Activated naive CD4-positive, alpha-beta T cell (primary cell): ENCODE results near the gene DNAH10.

Source experiments
- DNase-seq, 4 experiments: peaks; one replicate each; lab custom pipeline; 2025; lab: John Stamatoyannopoulos, UW

The DNAH10 gene

DNA sequence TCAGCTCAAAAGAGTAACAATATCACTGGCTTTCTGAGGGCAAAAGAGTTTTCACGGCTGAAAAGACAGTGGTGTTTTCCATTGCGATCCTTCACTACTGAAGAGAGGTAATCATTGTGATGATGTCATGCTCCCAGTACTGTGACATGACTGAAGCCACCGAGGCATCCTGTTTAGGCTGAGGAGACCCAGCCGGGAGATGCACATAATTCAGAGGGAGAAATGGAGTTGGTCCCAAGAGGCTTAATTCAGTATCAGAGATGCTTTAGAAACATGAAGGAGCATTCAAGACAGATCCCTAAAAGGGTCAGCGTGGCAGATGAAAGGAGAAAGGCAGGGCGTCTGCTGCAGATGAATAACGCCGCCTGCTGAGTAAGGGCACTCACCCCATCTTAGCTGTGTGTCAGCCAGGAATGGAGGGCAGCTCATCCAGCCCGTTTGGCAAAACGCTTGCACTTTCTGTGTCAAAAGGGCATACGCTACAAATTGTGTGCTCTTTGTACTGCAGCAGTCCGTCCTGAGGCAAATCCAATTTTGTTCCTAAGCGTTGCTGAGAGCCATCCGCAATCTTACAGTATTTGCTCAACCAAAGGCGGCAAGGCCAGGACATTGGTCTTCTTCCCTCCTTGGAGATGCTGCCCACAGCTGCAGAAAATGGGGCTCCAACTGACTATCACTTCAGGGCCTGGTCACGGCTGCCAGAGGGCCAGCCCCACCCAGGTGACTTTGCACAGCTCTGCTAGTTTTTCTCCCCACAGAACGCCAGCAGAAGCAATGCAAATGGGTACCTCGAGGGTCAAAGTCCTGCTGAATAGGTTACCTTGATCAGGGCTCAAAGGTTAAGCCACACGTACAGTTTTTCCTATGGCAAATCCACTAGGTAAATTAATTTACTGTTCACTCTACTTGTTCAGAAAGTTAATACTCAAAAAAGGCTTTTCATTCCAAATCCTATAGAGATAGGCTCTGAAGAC, 187.0 kb downstream of the DNAH10 start:
- DNase-seq: no peak

GRCh38 chr12:123949770-123950165, 187.7 kb downstream of the DNAH10 start:
- DNase-seq: no peak

DNA sequence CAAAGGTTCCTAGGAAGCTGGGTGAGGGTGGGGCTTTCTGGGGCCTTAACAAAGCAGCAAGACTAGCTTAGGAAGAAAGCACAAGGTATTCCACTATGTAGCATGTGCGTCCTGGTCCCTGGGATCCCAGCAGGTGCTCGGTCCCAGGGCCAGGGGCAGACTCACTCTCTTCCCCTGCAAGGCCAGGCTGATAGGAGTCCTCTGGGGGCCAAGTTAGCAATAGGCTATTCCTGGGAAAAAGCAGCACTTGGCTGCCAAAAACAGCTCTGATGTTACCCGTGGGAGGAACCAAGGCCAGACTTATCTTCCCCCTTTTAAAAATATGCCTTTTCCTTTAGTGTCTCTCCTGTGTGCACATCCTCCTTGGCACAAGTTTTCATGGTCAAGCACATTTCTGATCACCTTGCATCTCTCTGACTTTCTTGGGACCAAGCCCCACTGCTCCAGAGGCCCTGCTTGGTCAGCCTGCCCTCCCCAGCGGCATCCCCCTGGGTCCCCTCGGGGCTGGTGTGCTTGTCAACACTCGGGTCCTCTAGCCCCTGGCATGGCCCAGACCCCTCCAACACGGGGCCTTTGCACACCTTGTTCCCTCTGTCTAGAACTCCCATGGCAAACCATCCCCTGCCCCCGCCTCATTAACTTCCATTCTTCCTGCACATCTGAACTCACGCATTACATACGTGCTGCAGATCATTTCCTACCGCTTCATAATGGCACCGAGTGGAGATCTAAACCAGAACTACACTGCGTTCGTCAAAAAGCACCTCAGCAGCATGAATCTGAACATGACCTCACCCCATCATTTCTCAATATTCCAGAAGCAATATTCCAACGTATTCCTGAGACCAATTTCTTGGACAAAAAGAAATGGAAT, 188.6 kb downstream of the DNAH10 start:
- no peak for DNase-seq

DNA sequence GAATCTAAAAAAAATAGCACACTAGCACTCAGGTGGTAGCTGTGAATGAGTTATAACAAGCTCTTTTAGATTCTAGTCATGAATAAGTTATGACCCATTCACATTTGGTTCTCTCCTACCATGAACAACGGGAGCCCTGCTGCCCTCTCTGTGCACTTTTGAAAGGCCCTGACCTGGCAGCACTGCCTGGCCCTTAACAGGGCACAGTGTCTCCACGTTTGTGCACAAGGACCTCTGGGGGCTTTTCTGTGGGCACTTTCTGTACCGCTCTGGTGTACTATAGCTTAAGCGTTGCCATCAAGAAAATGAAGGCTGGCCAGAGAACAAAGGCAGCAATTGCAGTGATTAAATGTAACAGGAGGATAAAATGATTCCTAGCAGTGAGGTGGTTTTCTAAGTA, 189.4 kb downstream of the DNAH10 start:
- DNase-seq: no peak

DNA sequence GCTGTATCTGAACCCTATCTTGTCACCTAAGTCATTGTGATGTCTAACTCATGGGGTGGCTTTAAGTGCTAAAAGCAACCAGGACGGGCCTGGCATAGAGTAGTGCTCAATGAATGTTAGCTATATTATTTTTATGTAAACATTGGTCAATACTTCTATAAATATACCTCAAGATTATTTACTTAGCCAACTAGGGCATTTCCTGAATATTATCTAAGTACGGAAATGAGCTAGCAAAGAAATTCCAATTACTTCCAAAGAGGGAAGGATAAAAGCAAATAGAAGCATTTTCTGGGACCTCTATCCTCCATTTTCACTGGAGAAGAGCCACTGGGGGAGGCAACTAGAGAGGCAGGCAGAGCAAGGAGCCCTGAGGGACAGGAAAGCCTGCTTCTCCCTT, 189.9 kb downstream of the DNAH10 start:
- no peak for DNase-seq

DNA sequence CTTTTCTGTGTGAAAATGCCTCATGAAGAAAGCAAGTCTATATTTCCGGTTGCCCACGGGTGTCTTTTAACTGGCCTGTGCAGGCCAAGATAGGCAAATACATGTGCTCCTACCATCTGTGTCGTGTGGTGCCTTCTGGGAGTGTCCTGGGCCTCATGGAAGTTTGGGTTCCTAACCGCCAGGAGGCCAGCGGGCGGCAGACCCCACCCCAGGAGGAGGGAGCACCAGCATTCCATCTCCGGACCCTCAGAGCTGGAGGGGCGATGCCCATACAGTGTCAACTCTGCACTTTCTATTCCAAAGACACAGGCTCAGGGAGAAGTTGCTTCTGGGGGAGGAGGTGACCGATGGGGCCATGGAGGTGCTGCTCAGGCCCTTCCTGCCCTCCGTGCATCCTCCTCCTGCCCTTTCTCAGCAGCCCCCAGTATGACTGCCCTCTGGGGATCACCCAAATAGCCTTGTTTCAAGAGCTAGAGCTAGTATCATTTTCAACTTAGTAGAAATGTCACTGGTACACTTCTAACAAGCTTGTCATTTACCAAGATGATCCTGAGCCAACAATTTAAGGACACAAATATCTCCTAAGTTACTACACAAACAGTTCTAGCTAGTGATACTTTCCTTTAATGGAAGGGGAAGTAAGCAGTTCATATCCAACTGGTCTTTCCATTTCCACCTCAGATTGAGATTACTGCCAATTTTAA, 192.7 kb downstream of the DNAH10 start:
- no peak for DNase-seq

DNA sequence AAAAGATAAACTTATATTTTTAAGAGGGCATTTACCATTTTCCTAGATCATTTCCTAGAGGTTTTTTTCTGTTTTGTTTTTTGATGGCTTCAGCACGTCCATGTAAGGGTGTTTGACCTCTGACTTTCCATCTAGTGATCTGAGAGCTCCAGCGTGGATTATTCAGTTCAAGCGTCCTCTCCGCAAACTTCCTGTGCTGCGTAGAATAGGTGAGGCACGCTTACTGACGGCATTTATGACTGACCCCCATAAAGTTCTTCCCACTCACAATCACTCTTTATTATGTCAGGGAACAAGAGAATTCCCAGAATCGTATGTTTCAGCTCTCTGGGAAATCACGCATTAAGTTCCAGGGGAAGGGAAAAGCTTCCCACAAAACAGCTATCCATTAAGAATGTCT, 194.1 kb downstream of the DNAH10 start:
- DNase-seq: no peak

DNA sequence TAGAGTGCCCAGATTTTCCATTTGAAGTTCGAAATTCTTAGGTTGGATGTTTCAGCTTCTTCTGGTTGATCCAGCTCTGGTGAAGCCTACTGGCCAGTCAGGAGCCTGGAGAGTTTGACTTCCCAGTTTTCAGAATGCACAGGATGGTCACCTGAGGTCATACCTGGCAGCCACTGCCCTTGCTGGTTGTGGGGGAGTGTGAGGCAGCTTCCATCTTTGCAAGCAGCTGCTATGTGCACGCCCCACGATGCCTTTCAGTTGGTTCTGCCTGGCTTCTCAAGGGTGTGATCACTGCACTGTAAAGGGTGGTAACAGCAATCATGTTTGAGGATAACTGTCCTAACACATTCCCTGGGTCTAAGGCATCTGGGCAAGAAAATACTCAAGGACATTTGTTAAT, 195.1 kb downstream of the DNAH10 start:
- DNase-seq: no peak

GRCh38 chr12:123958462-123958861, 196.4 kb downstream of the DNAH10 start:
- no peak for DNase-seq

DNA sequence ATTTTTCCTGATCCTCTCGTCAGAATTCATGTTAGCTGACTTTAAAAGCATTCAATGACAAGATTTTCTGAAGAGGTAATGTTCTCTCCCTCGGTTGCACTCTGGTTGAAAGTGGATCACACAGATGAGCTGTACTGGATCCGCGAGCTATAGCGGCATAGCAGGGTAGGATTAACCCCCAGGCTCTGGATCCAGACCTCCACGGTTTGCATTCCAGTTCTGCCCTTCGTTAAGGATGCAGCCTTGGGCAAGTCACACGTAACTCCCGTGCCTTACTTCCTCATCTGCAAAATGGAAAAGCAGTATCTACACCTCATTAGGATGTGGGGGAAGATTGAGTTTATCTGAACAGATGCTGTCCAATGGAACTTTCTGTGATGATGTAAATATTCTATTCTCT, 196.8 kb downstream of the DNAH10 start:
- DNase-seq: no peak

- DNase-seq: no peak
Observed at GRCh38 chr12:123960029-123960735, 198.1 kb downstream of the DNAH10 start.

GRCh38 chr12:123960856-123961255, 198.8 kb downstream of the DNAH10 start:
- no peak for DNase-seq

- DNase-seq: no peak
Observed at GRCh38 chr12:123961585-123962345, 199.7 kb downstream of the DNAH10 start.

GRCh38 chr12:123962513-123962912, 200.4 kb downstream of the DNAH10 start:
- DNase-seq: no peak

DNA sequence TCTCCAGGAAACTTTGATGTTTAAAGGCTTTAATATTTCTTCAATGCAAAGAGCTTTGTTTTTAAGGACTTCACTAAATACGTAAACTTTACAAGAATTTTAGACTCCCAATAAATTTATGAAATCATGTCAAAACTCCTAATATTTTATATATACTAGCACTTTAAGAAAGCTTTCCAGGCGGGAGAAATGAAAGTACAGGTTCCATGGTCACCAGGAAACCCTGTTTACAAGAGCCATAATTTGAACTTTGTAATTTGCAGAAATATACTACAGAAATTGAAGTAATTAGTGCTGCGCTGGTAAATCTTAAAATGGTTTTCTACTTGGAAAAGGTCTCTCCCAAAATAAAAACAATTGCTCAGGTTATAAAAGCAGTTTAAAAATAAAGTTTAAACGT, 201.7 kb downstream of the DNAH10 start:
- no peak for DNase-seq

DNA sequence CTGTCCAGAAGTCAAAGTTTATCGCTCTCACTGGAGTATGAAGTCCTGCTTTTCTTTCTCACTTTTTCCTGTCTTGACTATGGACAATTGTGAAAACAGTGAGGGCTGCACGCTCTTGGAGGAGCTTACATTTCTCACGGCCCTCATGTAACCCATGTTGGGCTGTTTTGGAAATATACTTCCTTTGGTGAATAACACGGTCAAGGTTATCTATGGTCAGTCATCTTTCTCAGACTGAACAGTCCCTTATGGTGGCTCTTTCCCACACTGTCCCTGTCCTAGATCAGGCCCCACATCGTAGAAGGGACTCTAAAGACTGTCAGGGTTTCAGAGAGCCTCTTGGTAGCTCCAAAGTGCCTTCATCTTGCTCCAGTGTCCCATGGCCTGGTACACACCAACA, 203.3 kb downstream of the DNAH10 start:
- no peak for DNase-seq

GRCh38 chr12:123966596-123966995, 204.5 kb downstream of the DNAH10 start:
- DNase-seq: no peak

GRCh38 chr12:123967121-123967586, 205.1 kb downstream of the DNAH10 start:
- DNase-seq: no peak

DNA sequence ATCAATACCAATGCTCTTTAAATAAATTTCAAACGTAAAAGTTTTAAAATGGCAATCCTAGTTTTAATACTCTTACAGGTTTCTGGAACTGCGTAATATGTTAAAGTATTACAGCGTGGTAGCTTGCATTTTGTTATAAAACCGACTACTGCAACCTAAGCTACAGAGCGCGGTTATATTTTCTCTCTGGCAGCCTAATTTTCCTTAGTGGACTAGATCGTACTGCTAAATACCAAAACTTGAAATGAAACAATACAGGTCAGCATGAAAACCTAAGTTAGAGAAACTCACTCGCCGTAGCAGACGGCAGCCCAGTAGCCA, 209.3 kb downstream of the DNAH10 start:
- no peak for DNase-seq

- peak in 1 of 4 experiments; percentile 35 for DNase-seq
Observed at GRCh38 chr12:123971770-123972456, 209.8 kb downstream of the DNAH10 start.
